Measurements from ENCODE around the gene NONO. TPM values are rescaled to one million over a fixed set of nuclear protein-coding genes. Genes with fewer than 3 reads are reported as not detected.

The NONO gene
- total and polyA plus RNA-seq, 2 of the 4 experiments (the other 2 are of a cell fraction), result 199 to 609 TPM

DNA sequence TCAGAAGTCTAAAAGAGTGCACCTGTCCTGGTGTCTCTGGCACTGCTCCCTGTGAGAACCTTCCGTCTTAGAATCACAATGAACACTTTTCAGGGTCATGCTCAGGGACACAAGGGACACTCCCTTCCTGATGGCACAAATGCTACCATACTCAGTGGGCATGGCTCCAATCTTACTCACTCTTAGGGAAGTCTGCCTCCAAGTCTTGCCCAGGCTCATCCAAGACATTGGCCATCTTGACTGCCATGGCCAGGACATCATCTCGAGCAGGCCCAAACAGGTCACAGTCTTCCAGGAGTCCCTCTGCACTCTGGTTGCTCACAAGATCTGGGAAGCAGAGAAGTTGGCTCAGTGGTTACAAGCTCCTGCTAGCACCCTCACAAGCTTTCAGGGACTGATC, 38.3 kb upstream of the NONO start:
- in situ Hi-C loops (cut with MboI; ENCODE audit: low sequenced_read_pairs), result no loop called here
- TF ChIP-seq POLR2A (IDR thresholded peaks at IDR 0.05; ENCODE audit: low read depth, low read length) (no peak), MAZ (IDR thresholded peaks at IDR 0.05; ENCODE audit: borderline replicate concordance, low read depth, low read length) (no peak)

More for the DNA sequence above, 38.3 kb upstream of the NONO start:
- no peak overlapping the region for H2AK5ac ChIP-seq (ENCODE audit: low read depth, low read length)
- H3K14ac ChIP-seq (replicated peaks; ENCODE audit: low read depth, low read length), result no peak overlapping the region
- no peak overlapping the region for H4K5ac ChIP-seq (ENCODE audit: low read depth, low read length)
- ChIA-PET POLR2A (ENCODE audit: unreplicated experiment) (no interaction called here), CTCF (no interaction called here)
- H2BK5ac ChIP-seq (ENCODE audit: low read depth, low read length, poor library complexity, severe bottlenecking), result no peak overlapping the region
- H3K56ac ChIP-seq (ENCODE audit: extremely low read depth, insufficient read depth, low read length), result no peak overlapping the region
- H3K27ac ChIP-seq (ENCODE audit: insufficient read depth, low read length), result no peak overlapping the region
- no peak overlapping the region for H3K9ac ChIP-seq (ENCODE audit: low read depth, low read length)
- no peaks in the 10 kb centered on the region for H4K20me1 ChIP-seq (ENCODE audit: insufficient read depth, low read length)
- no peak for DNase-seq
- H4K8ac ChIP-seq (ENCODE audit: low read depth in 2 of 2, low read length in 2 of 2), result no peak overlapping the region
- H2AK9ac ChIP-seq (replicated peaks; ENCODE audit: low read depth, low read length, poor library complexity), result no peak overlapping the region
- BruUV-seq (replicated peaks), result no TSS peak
- no peaks in the 10 kb centered on the region for H3K4me1 ChIP-seq (ENCODE audit: control insufficient read depth, insufficient read depth, low read length)
- no peak overlapping the region for H4K91ac ChIP-seq (ENCODE audit: insufficient read depth, low read depth, low read length)
- no peak overlapping the region for H3K4me2 ChIP-seq (ENCODE audit: low read depth, low read length)
- H3K27me3 ChIP-seq (ENCODE audit: control insufficient read depth, insufficient read depth, low read length), result peaks cover 2% of the 10 kb centered on the region; the same call in 1 of the 2 replicates
- ATAC-seq (ENCODE audit: low read depth), result no peak
- no peak overlapping the region for H2BK15ac ChIP-seq (ENCODE audit: low read depth, low read length)
- WGBS, 2 experiments (ENCODE audit: extremely low coverage in 2 of 2, insufficient read length in 1 of 2), result 100% methylated on average over 1 of the region's 2 CpGs; no CpG with 5 or more reads in 1 of the 2 experiments
- no peaks in the 10 kb centered on the region for H3K79me1 ChIP-seq (ENCODE audit: low read depth in 1 of 2, low read length in 2 of 2)
- H3K9me3 ChIP-seq (ENCODE audit: control insufficient read depth, insufficient read depth, low read length), result no peaks in the 10 kb centered on the region
- H3K18ac ChIP-seq (ENCODE audit: low read depth, low read length), result no peak overlapping the region
- H3K36me3 ChIP-seq (ENCODE audit: control insufficient read depth, insufficient read depth, low read length), result peaks cover 63% of the 10 kb centered on the region
- no peak overlapping the region for H2AFZ ChIP-seq (replicated peaks; ENCODE audit: low read length, poor library complexity)
- H2BK20ac ChIP-seq (ENCODE audit: low read depth, low read length), result no peak overlapping the region
- no peak overlapping the region for H3K23ac ChIP-seq (ENCODE audit: low read depth, low read length)
- H3K4me3 ChIP-seq (ENCODE audit: insufficient read depth, low read depth, low read length), result no peak overlapping the region
- H3K9me1 ChIP-seq (ENCODE audit: insufficient read depth, low read length), result no peaks in the 10 kb centered on the region
- dilution Hi-C loops (cut with HindIII; ENCODE audit: low sequenced_read_pairs, unreplicated experiment), result no loop called here
- H3K4ac ChIP-seq (ENCODE audit: low read depth, low read length), result no peak overlapping the region
- H2BK120ac ChIP-seq (ENCODE audit: low read depth, low read length), result no peak overlapping the region
- intact Hi-C loops (cut with micrococcal nuclease), result no loop called here

Data from IMR-90 (cell line).